Panc1 (cell line): ENCODE data around the gene PPP4R3B. TPM values are rescaled to one million over a fixed set of nuclear protein-coding genes. Genes with fewer than 3 reads are reported as not detected.

ENCODE experiments used
- ATAC-seq: fragments of 200-7000 bp; cut with Tn5 transposase; 2 replicates; pipeline ENCODE4 v1.9.1; 2020; ENCODE audit warnings: mild to moderate bottlenecking, moderate library complexity
- BruUV-seq: library from RNA; stranded (reverse); fragments of 400-500 nt; replicated peaks from 2 replicates; lab custom pipeline; 2021; lab: Mats Ljungman, UMichigan
- CTCF ChIA-PET: fragments of 300-600 bp; sonication (Branson Sonifier 250); formaldehyde crosslinking; loops from one replicate; lab custom pipeline; 2022; ENCODE audit warnings: antibody characterized with exemption; lab: Charles Lee
- POLR2A ChIA-PET: fragments of 300-600 bp; sonication (Branson Sonifier 250); formaldehyde crosslinking; loops from one replicate; lab custom pipeline; 2022; ENCODE audit warnings: antibody characterized with exemption; lab: Charles Lee
- DNase-seq: peaks from one replicate; pipeline ENCODE4 v3.0.0-alpha.2; 2010; ENCODE audit warnings: low read depth, low spot score
- H3K27ac ChIP-seq: 2 replicates; pipeline ENCODE4 v1.5.1; 2011; ENCODE audit warnings: mild to moderate bottlenecking, low read length, inconsistent platforms
- H3K27me3 ChIP-seq: fragments of 200-500 bp; sonication (Bioruptor generic); 2 replicates; pipeline ENCODE4 v1.6.0; 2014; ENCODE audit warnings: low read length, inconsistent platforms; ENCODE audit not compliant: control insufficient read depth, insufficient read depth
- H3K36me3 ChIP-seq: fragments of 200-500 bp; sonication (Bioruptor generic); 2 replicates; pipeline ENCODE4 v1.5.1; 2014; ENCODE audit warnings: inconsistent platforms, mild to moderate bottlenecking, low read length, moderate library complexity; ENCODE audit not compliant: control insufficient read depth, insufficient read depth
- H3K4me1 ChIP-seq: 2 replicates; pipeline ENCODE4 v1.5.1; 2011; ENCODE audit warnings: inconsistent platforms, mild to moderate bottlenecking, low read length, moderate library complexity; ENCODE audit not compliant: control insufficient read depth, insufficient read depth
- H3K4me3 ChIP-seq, 2 experiments: 2 replicates each; pipeline ENCODE4 v1.5.1; 2011 to 2012; ENCODE audit warnings: low read depth in 2 of 2, low read length in 2 of 2, mild to moderate bottlenecking in 2 of 2, inconsistent platforms in 1 of 2, moderate library complexity in 1 of 2
- H3K9me3 ChIP-seq: fragments of 200-500 bp; sonication (Bioruptor generic); 2 replicates; pipeline ENCODE4 v1.5.1; 2014; ENCODE audit warnings: low read depth, mild to moderate bottlenecking, inconsistent platforms, low read length, moderate library complexity; ENCODE audit not compliant: control insufficient read depth, insufficient read depth
- POLR2AphosphoS5 ChIP-seq: IDR thresholded peaks from 2 replicates; pipeline ENCODE4 v1.6.1; 2012; ENCODE audit warnings: mild to moderate bottlenecking, low read depth, low read length, moderate library complexity
- SIN3A ChIP-seq: IDR thresholded peaks from 2 replicates; pipeline ENCODE4 v1.6.1; 2012; ENCODE audit warnings: low read depth, mild to moderate bottlenecking, low read length, moderate library complexity, borderline replicate concordance; ENCODE audit not compliant: insufficient read depth
- TCF7L2 ChIP-seq: IDR thresholded peaks from 2 replicates; pipeline ENCODE4 v1.6.1; 2011; ENCODE audit warnings: mild to moderate bottlenecking, low read depth, low read length, inconsistent platforms
- in situ Hi-C: cut with HindIII; loops from 2 replicates; pipeline ENCODE4 v1.10.0; 2016; ENCODE audit warnings: low sequenced_read_pairs, low pct_unique_long_range_greater_than_20kb
- intact Hi-C: fragments of 100-400 bp; cut with micrococcal nuclease; formaldehyde crosslinking; loops from one replicate; pipeline ENCODE4 v1.10.0; 2022; ENCODE audit not compliant: unreplicated experiment
- total RNA-seq: library from RNA; stranded (reverse); gene quantifications from one replicate; pipeline ENCODE4 v1.2.1, GENCODE V29; 2021; ENCODE audit not compliant: unreplicated experiment
- TF ChIP-seq, protein P1 (sequence below), 2 experiments: IDR thresholded peaks; 2 replicates each; pipeline ENCODE4 v1.6.1; 2011 to 2012; ENCODE audit warnings: low read depth in 2 of 2, control low read depth in 1 of 2, low read length in 1 of 2, mild to moderate bottlenecking in 1 of 2, moderate library complexity in 1 of 2; ENCODE audit not compliant: insufficient read depth in 1 of 2
- TF ChIP-seq, protein P2 (sequence below): fragments of 450-650 bp; IDR thresholded peaks from 2 replicates; pipeline ENCODE4 v1.5.1; 2017; ENCODE audit warnings: mild to moderate bottlenecking

PPP4R3B gene
- total RNA-seq, 1 experiment from 2014 or later, result 50.7 TPM

DNA sequence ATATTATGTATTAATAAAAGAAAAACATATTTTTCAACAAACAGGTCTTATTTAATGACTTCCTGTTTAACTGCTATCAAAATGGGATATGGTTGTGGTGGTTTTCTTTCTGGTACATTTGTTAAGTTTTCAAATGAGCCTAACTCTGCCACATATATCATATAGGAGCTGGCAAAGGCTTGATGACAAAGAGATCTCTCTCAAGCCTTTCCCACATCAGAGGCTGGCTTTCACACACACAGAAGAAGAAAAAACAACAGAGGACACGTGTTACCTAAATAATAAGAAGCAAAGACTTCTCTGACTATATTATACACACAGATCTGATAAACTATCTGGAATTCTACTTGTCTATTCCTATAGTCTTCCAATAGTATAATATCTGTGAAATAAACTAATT is 51.8 kb downstream of the PPP4R3B start:
- H3K27me3 ChIP-seq, result no peaks in the 10 kb centered on the region
- no TSS peak for BruUV-seq
- ChIA-PET CTCF (no interaction called here), POLR2A (no interaction called here)
- H3K9me3 ChIP-seq, result no peaks in the 10 kb centered on the region
- TF ChIP-seq, protein P1, sequence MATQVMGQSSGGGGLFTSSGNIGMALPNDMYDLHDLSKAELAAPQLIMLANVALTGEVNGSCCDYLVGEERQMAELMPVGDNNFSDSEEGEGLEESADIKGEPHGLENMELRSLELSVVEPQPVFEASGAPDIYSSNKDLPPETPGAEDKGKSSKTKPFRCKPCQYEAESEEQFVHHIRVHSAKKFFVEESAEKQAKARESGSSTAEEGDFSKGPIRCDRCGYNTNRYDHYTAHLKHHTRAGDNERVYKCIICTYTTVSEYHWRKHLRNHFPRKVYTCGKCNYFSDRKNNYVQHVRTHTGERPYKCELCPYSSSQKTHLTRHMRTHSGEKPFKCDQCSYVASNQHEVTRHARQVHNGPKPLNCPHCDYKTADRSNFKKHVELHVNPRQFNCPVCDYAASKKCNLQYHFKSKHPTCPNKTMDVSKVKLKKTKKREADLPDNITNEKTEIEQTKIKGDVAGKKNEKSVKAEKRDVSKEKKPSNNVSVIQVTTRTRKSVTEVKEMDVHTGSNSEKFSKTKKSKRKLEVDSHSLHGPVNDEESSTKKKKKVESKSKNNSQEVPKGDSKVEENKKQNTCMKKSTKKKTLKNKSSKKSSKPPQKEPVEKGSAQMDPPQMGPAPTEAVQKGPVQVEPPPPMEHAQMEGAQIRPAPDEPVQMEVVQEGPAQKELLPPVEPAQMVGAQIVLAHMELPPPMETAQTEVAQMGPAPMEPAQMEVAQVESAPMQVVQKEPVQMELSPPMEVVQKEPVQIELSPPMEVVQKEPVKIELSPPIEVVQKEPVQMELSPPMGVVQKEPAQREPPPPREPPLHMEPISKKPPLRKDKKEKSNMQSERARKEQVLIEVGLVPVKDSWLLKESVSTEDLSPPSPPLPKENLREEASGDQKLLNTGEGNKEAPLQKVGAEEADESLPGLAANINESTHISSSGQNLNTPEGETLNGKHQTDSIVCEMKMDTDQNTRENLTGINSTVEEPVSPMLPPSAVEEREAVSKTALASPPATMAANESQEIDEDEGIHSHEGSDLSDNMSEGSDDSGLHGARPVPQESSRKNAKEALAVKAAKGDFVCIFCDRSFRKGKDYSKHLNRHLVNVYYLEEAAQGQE (IDR thresholded peaks at IDR 0.05; ENCODE audit: insufficient read depth in 1 of 2, low read depth in 2 of 2, low read length in 1 of 2), result no peak
- no peak for TF ChIP-seq SIN3A
- no peak for TF ChIP-seq TCF7L2
- no peak for TF ChIP-seq POLR2AphosphoS5
- TF ChIP-seq, protein P2, sequence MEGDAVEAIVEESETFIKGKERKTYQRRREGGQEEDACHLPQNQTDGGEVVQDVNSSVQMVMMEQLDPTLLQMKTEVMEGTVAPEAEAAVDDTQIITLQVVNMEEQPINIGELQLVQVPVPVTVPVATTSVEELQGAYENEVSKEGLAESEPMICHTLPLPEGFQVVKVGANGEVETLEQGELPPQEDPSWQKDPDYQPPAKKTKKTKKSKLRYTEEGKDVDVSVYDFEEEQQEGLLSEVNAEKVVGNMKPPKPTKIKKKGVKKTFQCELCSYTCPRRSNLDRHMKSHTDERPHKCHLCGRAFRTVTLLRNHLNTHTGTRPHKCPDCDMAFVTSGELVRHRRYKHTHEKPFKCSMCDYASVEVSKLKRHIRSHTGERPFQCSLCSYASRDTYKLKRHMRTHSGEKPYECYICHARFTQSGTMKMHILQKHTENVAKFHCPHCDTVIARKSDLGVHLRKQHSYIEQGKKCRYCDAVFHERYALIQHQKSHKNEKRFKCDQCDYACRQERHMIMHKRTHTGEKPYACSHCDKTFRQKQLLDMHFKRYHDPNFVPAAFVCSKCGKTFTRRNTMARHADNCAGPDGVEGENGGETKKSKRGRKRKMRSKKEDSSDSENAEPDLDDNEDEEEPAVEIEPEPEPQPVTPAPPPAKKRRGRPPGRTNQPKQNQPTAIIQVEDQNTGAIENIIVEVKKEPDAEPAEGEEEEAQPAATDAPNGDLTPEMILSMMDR, result no peak
- intact Hi-C loops, result no loop called here
- H3K4me3 ChIP-seq, result no peak overlapping the region
- no peaks in the 10 kb centered on the region for H3K4me1 ChIP-seq
- H3K27ac ChIP-seq, result no peak overlapping the region
- ATAC-seq, result no peak
- no peak for DNase-seq
- in situ Hi-C loops, result no loop called here
- H3K36me3 ChIP-seq, result peaks cover 20% of the 10 kb centered on the region; the same call in 1 of the 2 replicates

DNA sequence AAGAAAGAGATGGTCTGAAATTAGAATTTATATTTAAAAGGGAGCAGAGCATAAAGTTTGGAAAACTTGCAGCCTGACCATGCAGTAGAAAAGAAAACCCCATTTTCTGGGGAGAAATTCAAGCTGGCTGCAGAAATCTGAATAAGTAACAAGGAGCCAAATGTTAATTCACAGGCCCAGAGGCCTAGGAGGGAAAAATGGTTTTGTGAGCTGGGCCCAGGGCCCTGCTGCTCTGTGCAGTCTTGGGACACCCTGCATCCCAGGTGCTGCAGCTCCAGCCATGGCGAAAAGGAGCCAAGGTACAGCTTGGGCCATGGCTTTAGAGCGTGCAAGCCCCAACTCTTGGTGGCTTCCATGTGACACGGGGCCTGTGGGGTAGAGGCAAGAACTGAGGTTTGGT is 56.6 kb downstream of the PPP4R3B start:
- in situ Hi-C loops (no loop called here), intact Hi-C loops (no loop called here)
- no peak for ATAC-seq
- DNase-seq, result no peak
- no peak overlapping the region for H3K27ac ChIP-seq
- no TSS peak for BruUV-seq
- TF ChIP-seq TCF7L2 (no peak), SIN3A (no peak), POLR2AphosphoS5 (no peak)
- TF ChIP-seq, protein P1 (IDR thresholded peaks at IDR 0.05; ENCODE audit: insufficient read depth in 1 of 2, low read depth in 2 of 2, low read length in 1 of 2), result no peak
- TF ChIP-seq, protein P2, result no peak
- H3K4me3 ChIP-seq, result no peak overlapping the region
- no peaks in the 10 kb centered on the region for H3K27me3 ChIP-seq
- H3K4me1 ChIP-seq, result no peaks in the 10 kb centered on the region
- ChIA-PET POLR2A (no interaction called here), CTCF (no interaction called here)
- H3K36me3 ChIP-seq, result peaks cover 15% of the 10 kb centered on the region; the same call in 1 of the 2 replicates
- H3K9me3 ChIP-seq, result no peaks in the 10 kb centered on the region
